ENCODE results near the gene PON2.

- TF ChIP-seq MAFG (CRISPR knock-in tag; IDR thresholded peaks at IDR 0.05) (no peak), RNF219 (CRISPR knock-in tag; IDR thresholded peaks at IDR 0.05) (no peak), SMC3 (IDR thresholded peaks at IDR 0.05; ENCODE audit: low read length) (peak; percentile 94), POLR2A (IDR thresholded peaks at IDR 0.05; ENCODE audit: insufficient read depth in 1 of 2, low read depth in 2 of 2, low read length in 2 of 2) (no peak), PPARG (CRISPR knock-in tag; conservative IDR thresholded peaks at IDR 0.05) (no peak), EZH2 (conservative IDR thresholded peaks at IDR 0.05; ENCODE audit: low read depth, low read length) (no peak), RBAK (CRISPR knock-in tag; IDR thresholded peaks at IDR 0.05) (no peak), ONECUT2 (CRISPR knock-in tag; IDR thresholded peaks at IDR 0.05) (no peak), CTCF (CRISPR knock-in tag; IDR thresholded peaks at IDR 0.05) (peak; percentile 83), RFX5 (IDR thresholded peaks at IDR 0.05; ENCODE audit: low read depth, low read length) (no peak), ZNF512 (CRISPR knock-in tag; IDR thresholded peaks at IDR 0.05) (no peak)
- TF ChIP-seq, protein P1, sequence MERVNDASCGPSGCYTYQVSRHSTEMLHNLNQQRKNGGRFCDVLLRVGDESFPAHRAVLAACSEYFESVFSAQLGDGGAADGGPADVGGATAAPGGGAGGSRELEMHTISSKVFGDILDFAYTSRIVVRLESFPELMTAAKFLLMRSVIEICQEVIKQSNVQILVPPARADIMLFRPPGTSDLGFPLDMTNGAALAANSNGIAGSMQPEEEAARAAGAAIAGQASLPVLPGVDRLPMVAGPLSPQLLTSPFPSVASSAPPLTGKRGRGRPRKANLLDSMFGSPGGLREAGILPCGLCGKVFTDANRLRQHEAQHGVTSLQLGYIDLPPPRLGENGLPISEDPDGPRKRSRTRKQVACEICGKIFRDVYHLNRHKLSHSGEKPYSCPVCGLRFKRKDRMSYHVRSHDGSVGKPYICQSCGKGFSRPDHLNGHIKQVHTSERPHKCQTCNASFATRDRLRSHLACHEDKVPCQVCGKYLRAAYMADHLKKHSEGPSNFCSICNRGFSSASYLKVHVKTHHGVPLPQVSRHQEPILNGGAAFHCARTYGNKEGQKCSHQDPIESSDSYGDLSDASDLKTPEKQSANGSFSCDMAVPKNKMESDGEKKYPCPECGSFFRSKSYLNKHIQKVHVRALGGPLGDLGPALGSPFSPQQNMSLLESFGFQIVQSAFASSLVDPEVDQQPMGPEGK (CRISPR knock-in tag; IDR thresholded peaks at IDR 0.05): 0 out of 2 replicates have a peak, but pooled peaks have one; percentile 16
- TF ChIP-seq, protein P2, sequence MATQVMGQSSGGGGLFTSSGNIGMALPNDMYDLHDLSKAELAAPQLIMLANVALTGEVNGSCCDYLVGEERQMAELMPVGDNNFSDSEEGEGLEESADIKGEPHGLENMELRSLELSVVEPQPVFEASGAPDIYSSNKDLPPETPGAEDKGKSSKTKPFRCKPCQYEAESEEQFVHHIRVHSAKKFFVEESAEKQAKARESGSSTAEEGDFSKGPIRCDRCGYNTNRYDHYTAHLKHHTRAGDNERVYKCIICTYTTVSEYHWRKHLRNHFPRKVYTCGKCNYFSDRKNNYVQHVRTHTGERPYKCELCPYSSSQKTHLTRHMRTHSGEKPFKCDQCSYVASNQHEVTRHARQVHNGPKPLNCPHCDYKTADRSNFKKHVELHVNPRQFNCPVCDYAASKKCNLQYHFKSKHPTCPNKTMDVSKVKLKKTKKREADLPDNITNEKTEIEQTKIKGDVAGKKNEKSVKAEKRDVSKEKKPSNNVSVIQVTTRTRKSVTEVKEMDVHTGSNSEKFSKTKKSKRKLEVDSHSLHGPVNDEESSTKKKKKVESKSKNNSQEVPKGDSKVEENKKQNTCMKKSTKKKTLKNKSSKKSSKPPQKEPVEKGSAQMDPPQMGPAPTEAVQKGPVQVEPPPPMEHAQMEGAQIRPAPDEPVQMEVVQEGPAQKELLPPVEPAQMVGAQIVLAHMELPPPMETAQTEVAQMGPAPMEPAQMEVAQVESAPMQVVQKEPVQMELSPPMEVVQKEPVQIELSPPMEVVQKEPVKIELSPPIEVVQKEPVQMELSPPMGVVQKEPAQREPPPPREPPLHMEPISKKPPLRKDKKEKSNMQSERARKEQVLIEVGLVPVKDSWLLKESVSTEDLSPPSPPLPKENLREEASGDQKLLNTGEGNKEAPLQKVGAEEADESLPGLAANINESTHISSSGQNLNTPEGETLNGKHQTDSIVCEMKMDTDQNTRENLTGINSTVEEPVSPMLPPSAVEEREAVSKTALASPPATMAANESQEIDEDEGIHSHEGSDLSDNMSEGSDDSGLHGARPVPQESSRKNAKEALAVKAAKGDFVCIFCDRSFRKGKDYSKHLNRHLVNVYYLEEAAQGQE (IDR thresholded peaks at IDR 0.05; ENCODE audit: borderline replicate concordance in 1 of 2, low read depth in 1 of 2, low read length in 2 of 2): no peak
These were observed 42.2 kb upstream of the PON2 start for GRCh38 chr7:95476904-95477594.

All from HepG2 (cell line).